ENCODE data around the gene BAMBI.
A peak's percentile ranks its signal among the peaks of the same experiment; 100 is the strongest.
"Not testable (repeated sequence)": the region's sequence is repeated elsewhere in the genome, so short reads cannot be mapped to it uniquely, and the experiment has no call there.

BAMBI gene

DNA sequence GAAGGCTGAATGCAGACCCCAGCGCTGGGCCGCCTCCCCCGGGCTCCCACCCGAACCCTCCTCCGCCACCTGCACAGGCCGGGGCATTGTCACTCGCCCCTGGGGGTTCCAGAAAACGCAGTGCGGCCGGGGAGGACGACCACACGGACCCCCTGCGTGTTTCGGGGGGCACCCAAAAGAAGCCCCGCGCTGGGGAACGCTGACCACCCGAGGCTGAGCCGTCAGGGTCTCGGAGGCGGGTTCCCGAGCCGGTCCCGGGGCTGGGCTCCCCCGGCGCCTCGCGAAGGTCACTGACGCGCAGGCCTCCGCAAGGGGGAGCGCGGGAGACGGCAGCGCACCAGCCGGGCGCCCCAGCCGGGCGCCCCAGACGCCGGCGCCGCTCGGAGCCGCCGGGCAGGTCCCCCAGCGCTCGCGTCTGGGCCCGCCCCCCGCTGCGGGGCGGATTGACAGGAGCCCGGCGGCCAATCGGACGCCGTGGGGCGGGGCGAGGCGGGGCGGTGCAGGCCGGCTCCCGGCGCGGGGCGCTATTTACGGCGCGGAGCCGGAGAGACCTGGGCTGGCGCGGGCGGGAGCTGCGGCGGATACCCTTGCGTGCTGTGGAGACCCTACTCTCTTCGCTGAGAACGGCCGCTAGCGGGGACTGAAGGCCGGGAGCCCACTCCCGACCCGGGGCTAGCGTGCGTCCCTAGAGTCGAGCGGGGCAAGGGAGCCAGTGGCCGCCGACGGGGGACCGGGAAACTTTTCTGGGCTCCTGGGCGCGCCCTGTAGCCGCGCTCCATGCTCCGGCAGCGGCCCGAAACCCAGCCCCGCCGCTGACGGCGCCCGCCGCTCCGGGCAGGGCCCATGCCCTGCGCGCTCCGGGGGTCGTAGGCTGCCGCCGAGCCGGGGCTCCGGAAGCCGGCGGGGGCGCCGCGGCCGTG lies at the start of gene BAMBI:
Gene BAMBI, plus strand, starts transcription at position 554 of the 920 bp plus-strand sequence. CDS start 377 bp downstream, outside the sequence.
- DNase-seq, result peak; percentile 85

- DNase-seq, result peak; percentile 72
These were observed 49.0 kb upstream of the BAMBI start for GRCh38 chr10:28628184-28628893.

GRCh38 chr10:28631896-28632583 lies 45.3 kb upstream of the BAMBI start:
- no peak for DNase-seq

DNA sequence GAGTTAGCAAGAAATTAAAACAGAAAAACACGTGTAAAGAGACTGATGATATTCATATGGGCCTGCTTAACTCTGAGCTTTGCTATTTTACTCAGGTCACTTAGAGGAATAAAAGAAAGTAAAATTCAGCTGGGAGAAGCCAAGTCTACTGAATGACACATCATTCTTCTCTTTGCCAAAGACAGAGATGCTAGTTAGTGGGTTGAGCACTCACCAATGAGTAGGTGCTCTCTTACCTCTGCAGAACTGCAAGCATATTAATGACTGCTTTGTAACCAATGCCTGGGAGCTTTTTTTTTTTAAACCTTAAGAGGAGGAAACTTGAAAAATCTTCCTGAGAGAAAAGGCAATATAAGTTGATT lies 44.8 kb upstream of the BAMBI start:
- DNase-seq, result no peak

DNA sequence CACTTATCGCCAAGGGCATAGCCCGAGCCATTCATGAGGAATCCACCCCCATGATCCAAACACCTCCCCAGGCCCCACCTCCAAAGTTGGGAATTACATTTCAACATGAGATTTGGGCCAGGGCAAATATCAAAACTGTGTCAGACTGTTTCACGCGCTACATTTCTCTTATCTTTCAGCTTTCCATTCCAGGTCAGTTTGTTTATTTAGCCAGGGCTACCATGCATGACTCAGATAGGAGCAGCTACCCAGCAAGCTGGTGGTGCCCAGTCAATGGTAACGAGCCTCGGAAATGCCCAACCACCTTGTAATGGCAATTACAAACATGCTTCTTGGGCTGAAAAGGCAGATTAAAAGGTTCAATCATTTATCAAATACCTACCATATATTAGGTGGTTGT lies 43.6 kb upstream of the BAMBI start:
- no peak for DNase-seq

GRCh38 chr10:28637346-28637745 lies 40.0 kb upstream of the BAMBI start:
- no peak for DNase-seq

- no peak for DNase-seq
These were observed 38.9 kb upstream of the BAMBI start for GRCh38 chr10:28638392-28638791.

- DNase-seq, result no peak
These were observed 36.8 kb upstream of the BAMBI start for GRCh38 chr10:28640551-28640950.

DNA sequence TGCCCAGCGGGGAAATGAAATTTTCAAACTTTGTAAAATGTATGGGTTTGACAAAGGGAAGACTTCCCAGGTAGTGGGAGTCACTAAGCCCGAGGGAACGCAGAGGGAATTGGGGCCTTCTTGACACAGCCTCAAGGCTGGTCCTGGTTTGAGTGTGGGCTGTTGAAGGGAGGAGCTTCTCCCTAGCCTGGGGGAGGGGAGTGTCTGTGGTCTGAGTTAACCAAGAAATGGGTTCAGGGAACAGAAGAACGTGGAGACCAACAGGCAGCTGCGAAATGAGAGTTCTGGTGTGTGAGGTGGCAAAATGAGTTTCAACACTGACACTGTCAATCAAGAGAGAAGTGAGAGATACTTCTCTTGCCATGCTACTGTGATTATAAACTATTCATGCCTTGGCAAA lies 32.7 kb upstream of the BAMBI start:
- DNase-seq, result no peak

DNA sequence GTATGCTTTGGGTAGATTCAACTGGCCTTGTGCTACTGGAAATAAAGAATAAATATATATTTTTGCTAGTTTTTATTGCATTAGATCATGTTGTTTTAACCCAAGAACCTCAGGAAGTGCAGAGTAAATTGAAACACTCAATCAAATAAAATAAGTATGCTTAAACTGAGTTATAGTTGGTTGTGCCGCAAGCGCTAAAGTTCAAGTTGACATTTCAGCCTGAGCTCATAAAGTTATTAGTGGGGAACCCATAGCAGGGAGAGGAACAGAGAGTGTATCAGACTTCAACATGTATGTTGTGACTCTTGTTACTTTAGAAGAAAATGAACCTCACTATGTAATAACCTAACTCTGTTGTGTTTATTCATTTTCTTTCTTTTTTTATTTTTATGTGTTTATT lies 25.2 kb upstream of the BAMBI start:
- DNase-seq, result no peak

DNA sequence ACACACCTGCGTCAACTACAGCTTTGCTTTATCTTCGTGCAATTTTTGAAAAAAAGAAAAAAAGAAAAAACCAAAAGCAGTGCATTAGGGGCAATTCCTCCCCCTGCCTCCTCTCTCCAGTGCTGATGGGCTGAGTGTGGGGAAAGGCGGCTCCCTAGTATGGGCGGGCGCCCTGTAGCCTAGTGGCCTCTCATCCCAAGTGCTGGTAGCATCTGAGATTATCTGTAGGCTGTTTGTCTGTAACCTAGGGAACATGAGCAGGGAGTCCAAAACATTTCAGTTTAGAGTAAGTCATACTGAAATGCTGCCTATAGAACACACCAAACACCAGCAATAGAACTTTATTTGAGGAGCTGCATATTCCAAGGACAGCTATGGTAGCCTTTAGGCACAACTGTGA lies 24.6 kb upstream of the BAMBI start:
- DNase-seq, result no peak

- not testable (repeated sequence) for DNase-seq
These were observed 18.5 kb upstream of the BAMBI start for GRCh38 chr10:28658824-28659223.

DNA sequence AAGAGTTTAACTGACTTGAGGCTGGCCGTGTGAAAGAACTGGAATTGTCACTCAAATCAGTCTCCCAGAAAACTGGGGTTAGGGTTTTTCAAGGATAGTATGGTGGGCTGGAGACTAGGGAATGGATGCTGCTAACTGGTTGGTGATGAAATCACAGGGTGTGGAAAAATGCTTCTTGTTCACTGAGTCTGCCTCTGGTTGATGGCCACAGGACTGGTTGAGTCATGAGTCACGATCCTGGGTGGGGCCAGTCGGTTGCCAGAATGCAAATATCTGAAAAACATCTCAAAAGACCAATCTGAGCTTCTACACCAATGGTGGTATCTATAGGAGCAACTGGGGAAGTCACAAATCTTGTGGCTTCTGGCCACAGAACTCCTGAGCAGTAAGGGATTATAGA lies 16.3 kb upstream of the BAMBI start:
- DNase-seq, result no peak

GRCh38 chr10:28663576-28664368 lies 13.5 kb upstream of the BAMBI start:
- peak; percentile 57 for DNase-seq

DNA sequence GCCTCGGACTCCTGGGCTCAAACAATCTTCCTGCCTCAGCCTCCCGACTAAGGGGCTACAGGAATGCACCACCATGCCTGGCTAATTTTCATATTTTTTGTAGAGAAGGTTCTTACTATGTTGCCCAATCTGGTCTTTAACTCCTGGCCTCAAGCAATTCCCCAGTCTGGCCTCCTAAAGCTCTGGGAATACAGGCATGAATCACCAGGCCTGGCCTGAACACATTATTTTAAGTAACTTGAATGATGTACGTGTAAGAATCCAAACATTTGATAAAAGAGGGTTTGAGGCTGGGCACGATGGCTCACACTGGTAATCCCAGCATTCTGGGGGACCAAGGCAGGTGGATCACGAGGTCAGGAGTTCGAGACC lies 13.0 kb upstream of the BAMBI start:
- no peak for DNase-seq

DNA sequence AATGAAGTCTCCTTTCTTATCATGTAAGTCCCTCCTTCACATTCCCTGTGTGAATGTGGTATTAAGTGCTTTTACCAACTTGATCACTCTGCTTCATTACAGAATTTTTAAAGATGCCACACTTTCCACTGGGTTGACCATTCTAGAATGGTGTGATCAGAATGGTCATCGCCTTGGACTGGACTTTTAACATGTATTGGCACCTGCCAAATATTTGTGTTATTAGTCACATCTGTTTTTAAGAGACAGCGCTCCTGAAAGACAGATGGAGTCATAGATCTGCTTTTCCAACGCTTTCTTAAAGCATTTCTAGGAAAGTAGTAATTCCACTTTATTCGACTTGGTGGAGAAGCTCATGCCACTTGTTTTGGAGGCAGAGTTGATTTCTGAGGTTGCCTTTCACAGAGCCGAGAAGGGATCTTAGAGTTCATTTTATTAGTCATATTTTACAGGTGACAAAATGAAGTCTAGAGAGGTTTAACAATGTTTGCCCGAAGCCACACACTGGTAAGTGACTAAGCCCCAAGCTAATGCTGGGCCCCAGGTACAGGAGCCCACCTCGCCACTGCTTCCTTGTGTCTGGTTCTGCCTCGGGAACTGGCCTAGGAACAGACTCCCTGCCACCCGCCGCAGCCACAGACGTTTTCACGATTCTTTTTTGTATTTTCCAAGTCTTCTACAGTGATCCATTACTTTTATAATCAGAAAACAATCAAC lies 10.4 kb upstream of the BAMBI start:
- no peak for DNase-seq

DNA sequence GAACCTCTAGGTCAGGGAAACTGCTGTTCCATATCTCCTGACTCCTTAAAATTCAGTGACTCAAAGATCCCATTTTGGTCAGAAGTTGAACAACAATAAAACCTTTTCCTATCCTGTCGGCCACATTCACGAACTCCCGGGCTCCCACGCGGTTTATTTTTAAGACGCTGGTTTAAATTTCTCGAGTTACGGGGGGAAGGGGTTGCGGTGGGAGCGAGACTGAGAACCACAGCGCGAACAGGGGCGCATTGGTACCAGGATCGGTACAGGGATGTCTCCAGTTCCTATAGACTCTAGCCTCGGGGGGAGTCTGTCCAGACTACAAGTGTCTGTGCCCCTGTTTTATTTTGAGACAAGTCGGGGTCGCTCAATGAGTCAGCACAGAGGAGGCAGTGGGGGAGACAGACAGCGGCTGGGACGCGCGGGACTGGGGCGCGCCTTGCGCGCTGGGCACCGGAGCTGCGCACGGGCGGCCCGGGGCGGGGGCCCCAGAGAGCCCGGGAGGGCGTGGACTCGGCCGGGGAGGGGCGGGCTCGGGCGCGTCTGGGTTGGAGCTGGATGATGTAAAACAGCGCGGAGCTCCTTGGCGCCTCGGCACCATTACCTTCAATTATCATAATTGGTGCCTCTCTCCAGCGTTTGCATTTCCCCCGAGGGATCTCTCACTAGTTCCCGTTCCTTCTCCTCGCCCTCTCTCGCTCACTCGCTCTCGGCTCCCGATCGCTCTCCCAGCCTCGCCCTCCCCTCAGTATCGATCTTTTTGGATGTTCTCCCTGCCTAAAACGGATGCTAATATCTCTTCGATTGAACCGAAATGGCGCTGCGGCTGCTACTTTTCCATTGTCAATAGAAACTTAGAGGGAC lies 8.7 kb upstream of the BAMBI start:
- DNase-seq, result peak; percentile 31

DNA sequence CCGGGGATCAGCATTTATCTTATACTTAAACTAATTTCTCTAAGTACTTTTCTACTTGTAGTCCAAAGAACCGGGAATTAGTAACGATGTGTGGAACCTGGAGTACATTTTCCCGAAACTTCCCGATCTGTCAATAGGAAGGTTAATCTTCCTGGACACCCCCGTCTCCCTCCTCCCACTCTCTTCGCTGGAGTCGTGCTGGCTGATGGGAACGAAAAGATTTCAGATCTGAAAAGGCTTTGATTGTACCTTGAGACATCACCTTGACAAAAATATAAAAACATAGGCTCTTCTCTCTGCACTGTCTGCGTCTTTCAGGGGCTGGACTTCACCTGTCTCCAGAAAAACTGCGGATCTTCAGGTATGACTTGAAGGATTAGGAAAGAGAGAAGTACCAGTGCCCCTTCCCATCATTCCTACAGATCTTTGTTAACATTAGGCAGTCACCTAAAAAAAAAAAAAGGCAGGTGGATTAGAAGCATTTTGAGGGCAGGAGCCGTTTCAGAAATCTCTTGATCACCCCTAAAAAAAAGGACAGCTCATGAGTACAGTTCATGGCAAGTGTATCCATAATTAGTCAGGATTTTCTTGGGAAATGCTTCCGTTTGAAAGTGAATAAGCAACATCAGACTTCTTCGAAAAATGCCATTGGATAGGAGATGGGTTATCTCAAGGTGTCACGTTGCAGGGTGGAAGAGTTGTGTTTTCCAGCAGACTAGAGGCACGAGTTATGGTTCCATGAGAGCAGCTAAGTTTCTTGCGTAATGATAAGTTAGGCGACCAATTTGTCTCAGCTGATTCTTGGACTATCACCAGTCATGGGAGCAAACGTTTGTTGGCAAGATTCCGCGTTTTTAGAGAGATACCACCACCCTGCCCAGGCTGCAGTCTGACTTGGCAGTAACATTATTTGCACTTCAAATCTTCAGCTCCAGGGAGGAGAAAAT lies 7.8 kb upstream of the BAMBI start:
- DNase-seq, result no peak

DNA sequence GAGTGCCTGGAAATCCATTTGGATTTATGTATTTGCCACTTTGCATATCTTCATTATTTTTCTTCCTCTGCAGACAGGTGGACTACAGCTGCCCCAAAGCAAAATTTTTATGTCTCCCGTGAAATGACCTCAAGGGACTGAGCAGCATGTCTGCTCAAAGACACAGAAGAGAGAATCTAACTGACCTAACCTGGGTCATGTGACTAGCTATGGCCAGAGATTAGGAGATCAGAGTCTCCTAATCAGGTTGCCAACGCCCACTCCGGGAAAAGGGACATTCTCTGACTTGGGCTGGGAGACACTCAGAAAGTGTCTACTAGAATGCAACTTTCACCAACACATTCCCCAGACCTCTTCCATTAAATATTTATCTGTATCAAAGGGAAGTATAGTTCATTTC lies 2.5 kb upstream of the BAMBI start:
- no peak for DNase-seq
